ENCODE data around the gene ATRNL1. TPM values are rescaled to one million over a fixed set of nuclear protein-coding genes. Genes with fewer than 3 reads are reported as not detected.
"Not testable (repeated sequence)": the region's sequence is repeated elsewhere in the genome, so short reads cannot be mapped to it uniquely, and the experiment has no call there.

ATRNL1 gene
- total and polyA plus RNA-seq, 5 donors, result 0.75 to 2.2 (median 2.0) TPM

GRCh38 chr10:115219203-115219602 is 126.0 kb downstream of the ATRNL1 start:
- no peaks in the 10 kb centered on the region for H3K9me3 ChIP-seq (ENCODE audit: control insufficient read depth, low read length)
- DNase-seq, result no peak
- H3K27me3 ChIP-seq (ENCODE audit: control insufficient read depth, insufficient read depth), result no peaks in the 10 kb centered on the region
- intact Hi-C loops (cut with DNase I), result no loop called here
- no peak overlapping the region for H3K27ac ChIP-seq (ENCODE audit: low read length)
- no peak overlapping the region for H3K4me3 ChIP-seq (ENCODE audit: low read length)
- no peak for ATAC-seq
- H3K4me1 ChIP-seq (ENCODE audit: control insufficient read depth, insufficient read depth, low read length), result no peaks in the 10 kb centered on the region
- WGBS, result 86% methylated on average over 3 of the region's 3 CpGs

GRCh38 chr10:115222039-115222438 is 128.9 kb downstream of the ATRNL1 start:
- Histone ChIP-seq H3K27ac (ENCODE audit: low read length) (no peak overlapping the region), H3K4me3 (ENCODE audit: low read length) (no peak overlapping the region), H3K9me3 (ENCODE audit: control insufficient read depth, low read length) (no peaks in the 10 kb centered on the region), H3K4me1 (ENCODE audit: control insufficient read depth, insufficient read depth, low read length) (no peaks in the 10 kb centered on the region), H3K27me3 (ENCODE audit: control insufficient read depth, insufficient read depth) (no peaks in the 10 kb centered on the region)
- intact Hi-C loops (cut with DNase I), result no loop called here
- DNase-seq (no peak), ATAC-seq (no peak)

DNA sequence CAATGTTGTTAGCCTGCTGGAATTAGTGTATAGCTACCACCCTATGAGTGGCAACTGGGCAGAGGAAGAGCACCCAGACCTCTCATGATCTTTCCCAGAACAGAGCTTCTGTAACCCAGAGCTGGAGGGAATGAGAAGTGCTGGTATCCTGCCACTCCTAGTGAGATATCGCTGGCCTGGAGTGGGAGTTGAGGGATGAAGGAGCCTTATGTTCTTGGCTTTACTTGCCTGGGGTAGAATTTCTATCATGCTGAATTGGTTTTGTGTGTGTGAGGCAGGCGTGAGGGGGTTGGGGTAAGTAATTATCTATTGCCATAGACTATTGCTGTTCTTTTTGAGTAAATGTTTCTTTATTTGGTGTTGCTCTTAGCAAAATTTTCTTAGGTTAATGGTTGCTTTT is 146.6 kb downstream of the ATRNL1 start:
- DNase-seq (no peak), ATAC-seq (no peak)
- Histone ChIP-seq H3K4me1 (ENCODE audit: control insufficient read depth, insufficient read depth, low read length) (no peaks in the 10 kb centered on the region), H3K27ac (ENCODE audit: low read length) (no peak overlapping the region), H3K9me3 (ENCODE audit: control insufficient read depth, low read length) (no peaks in the 10 kb centered on the region), H3K4me3 (ENCODE audit: low read length) (no peak overlapping the region), H3K27me3 (ENCODE audit: control insufficient read depth, insufficient read depth) (no peaks in the 10 kb centered on the region)
- intact Hi-C loops (cut with DNase I), result no loop called here
- 87% methylated on average over 2 of the region's 2 CpGs for WGBS

- Histone ChIP-seq H3K9me3 (ENCODE audit: control insufficient read depth, low read length) (no peaks in the 10 kb centered on the region), H3K4me3 (ENCODE audit: low read length) (no peak overlapping the region), H3K4me1 (ENCODE audit: control insufficient read depth, insufficient read depth, low read length) (no peaks in the 10 kb centered on the region), H3K27ac (ENCODE audit: low read length) (no peak overlapping the region), H3K27me3 (ENCODE audit: control insufficient read depth, insufficient read depth) (no peaks in the 10 kb centered on the region)
- ATAC-seq, result no peak
- WGBS, result 92% methylated on average over 3 of the region's 3 CpGs
- DNase-seq, result no peak
- intact Hi-C loops (cut with DNase I), result no loop called here
These were observed 157.6 kb downstream of the ATRNL1 start for GRCh38 chr10:115250784-115251183.

- ATAC-seq; DNase-seq; H3K4me1 ChIP-seq (ENCODE audit: control insufficient read depth, insufficient read depth, low read length); intact Hi-C loops (cut with DNase I); H3K9me3 ChIP-seq (ENCODE audit: control insufficient read depth, low read length); H3K4me3 ChIP-seq (ENCODE audit: low read length); H3K27ac ChIP-seq (ENCODE audit: low read length); H3K27me3 ChIP-seq (ENCODE audit: control insufficient read depth, insufficient read depth): not testable (repeated sequence)
- 91% methylated on average over 1 of the region's 1 CpG for WGBS
These were observed 160.6 kb downstream of the ATRNL1 start for GRCh38 chr10:115253765-115254164.

GRCh38 chr10:115272482-115272881 is 179.3 kb downstream of the ATRNL1 start:
- H3K4me3 ChIP-seq (ENCODE audit: low read length), result no peak overlapping the region
- H3K4me1 ChIP-seq (ENCODE audit: control insufficient read depth, insufficient read depth, low read length), result no peaks in the 10 kb centered on the region
- no peaks in the 10 kb centered on the region for H3K27me3 ChIP-seq (ENCODE audit: control insufficient read depth, insufficient read depth)
- WGBS, result 80% methylated on average over 3 of the region's 3 CpGs
- no peaks in the 10 kb centered on the region for H3K9me3 ChIP-seq (ENCODE audit: control insufficient read depth, low read length)
- no peak for DNase-seq
- no peak overlapping the region for H3K27ac ChIP-seq (ENCODE audit: low read length)
- ATAC-seq, result no peak
- intact Hi-C loops (cut with DNase I), result no loop called here

GRCh38 chr10:115278294-115278693 is 185.1 kb downstream of the ATRNL1 start:
- Histone ChIP-seq H3K27me3 (ENCODE audit: control insufficient read depth, insufficient read depth) (no peaks in the 10 kb centered on the region), H3K27ac (ENCODE audit: low read length) (no peak overlapping the region), H3K4me1 (ENCODE audit: control insufficient read depth, insufficient read depth, low read length) (no peaks in the 10 kb centered on the region), H3K4me3 (ENCODE audit: low read length) (no peak overlapping the region), H3K9me3 (ENCODE audit: control insufficient read depth, low read length) (no peaks in the 10 kb centered on the region)
- 44% methylated on average over 2 of the region's 2 CpGs for WGBS
- intact Hi-C loops (cut with DNase I), result no loop called here
- DNase-seq (no peak), ATAC-seq (no peak)

DNA sequence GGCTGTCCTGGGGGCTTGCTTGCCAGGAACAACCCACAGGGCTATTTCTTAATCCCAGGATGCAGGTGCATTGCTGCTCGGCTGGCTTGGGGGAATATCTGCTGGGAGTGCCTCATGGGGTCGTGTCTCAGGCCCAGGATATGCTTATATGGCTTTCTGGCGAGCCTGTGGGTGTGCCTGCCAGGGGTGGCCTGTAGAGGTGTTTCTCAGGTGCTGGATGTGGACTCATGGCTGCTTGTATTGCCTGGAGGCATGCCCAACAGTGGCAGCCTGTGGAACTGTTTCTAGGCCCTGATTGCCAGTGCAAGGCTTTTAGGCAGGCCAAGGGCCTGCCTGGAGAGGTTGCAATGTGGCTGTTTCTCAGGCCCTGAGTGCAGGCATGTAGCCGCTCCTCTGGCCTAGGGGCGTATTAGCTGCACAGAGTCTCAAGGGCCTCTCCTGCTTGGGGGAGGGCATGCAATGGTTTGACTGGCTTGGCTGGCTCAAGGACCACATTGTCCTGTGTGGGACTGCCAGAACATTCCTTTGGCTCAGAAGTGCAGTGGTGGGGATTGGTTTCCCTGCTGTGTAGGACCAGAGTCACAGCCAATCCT is 202.1 kb downstream of the ATRNL1 start:
- 72% methylated on average over 5 of the region's 5 CpGs for WGBS
- no peak overlapping the region for H3K4me3 ChIP-seq (ENCODE audit: low read length)
- ATAC-seq (no peak), DNase-seq (no peak)
- H3K27ac ChIP-seq (ENCODE audit: low read length), result no peak overlapping the region
- no peaks in the 10 kb centered on the region for H3K4me1 ChIP-seq (ENCODE audit: control insufficient read depth, insufficient read depth, low read length)
- H3K9me3 ChIP-seq (ENCODE audit: control insufficient read depth, low read length), result no peaks in the 10 kb centered on the region
- intact Hi-C loops (cut with DNase I), result no loop called here
- no peaks in the 10 kb centered on the region for H3K27me3 ChIP-seq (ENCODE audit: control insufficient read depth, insufficient read depth)

GRCh38 chr10:115300080-115300479 is 206.9 kb downstream of the ATRNL1 start:
- Histone ChIP-seq H3K27me3 (ENCODE audit: control insufficient read depth, insufficient read depth) (no peaks in the 10 kb centered on the region), H3K27ac (ENCODE audit: low read length) (no peak overlapping the region), H3K4me1 (ENCODE audit: control insufficient read depth, insufficient read depth, low read length) (no peaks in the 10 kb centered on the region), H3K9me3 (ENCODE audit: control insufficient read depth, low read length) (no peaks in the 10 kb centered on the region), H3K4me3 (ENCODE audit: low read length) (no peak overlapping the region)
- DNase-seq, result no peak
- WGBS, result 78% methylated on average over 1 of the region's 1 CpG
- intact Hi-C loops (cut with DNase I), result no loop called here
- ATAC-seq, result no peak

DNA sequence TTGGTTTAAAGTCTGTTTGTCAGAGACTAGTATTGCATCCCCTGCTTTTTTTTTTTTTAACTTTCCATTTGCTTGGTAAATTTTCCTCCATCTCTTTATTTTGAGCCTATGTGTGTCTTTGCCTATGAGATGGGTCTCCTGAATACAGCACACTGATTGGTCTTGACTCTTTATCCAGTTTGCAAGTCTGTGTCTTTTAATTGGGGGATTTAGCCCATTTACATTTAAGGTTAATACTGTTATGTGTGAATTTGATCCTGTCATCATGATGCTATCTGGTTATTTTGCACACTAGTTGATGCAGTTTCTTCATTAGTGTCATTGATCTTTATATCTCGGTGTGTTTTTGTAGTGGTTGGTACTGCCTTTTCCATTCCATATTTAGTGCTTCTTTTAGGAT is 226.5 kb downstream of the ATRNL1 start:
- 96% methylated on average over 1 of the region's 1 CpG for WGBS
- intact Hi-C loops (cut with DNase I), result not testable (repeated sequence)

GRCh38 chr10:115321360-115321759 is 228.2 kb downstream of the ATRNL1 start:
- ATAC-seq, result no peak
- intact Hi-C loops (cut with DNase I), result no loop called here
- Histone ChIP-seq H3K4me1 (ENCODE audit: control insufficient read depth, insufficient read depth, low read length) (no peaks in the 10 kb centered on the region), H3K4me3 (ENCODE audit: low read length) (no peak overlapping the region), H3K9me3 (ENCODE audit: control insufficient read depth, low read length) (no peaks in the 10 kb centered on the region), H3K27ac (ENCODE audit: low read length) (no peak overlapping the region), H3K27me3 (ENCODE audit: control insufficient read depth, insufficient read depth) (no peaks in the 10 kb centered on the region)
- 62% methylated on average over 2 of the region's 2 CpGs for WGBS
- DNase-seq, result no peak

More for the DNA sequence above, 226.5 kb downstream of the ATRNL1 start:
- ATAC-seq; H3K27me3 ChIP-seq (ENCODE audit: control insufficient read depth, insufficient read depth); H3K9me3 ChIP-seq (ENCODE audit: control insufficient read depth, low read length); H3K4me1 ChIP-seq (ENCODE audit: control insufficient read depth, insufficient read depth, low read length); H3K27ac ChIP-seq (ENCODE audit: low read length); DNase-seq; H3K4me3 ChIP-seq (ENCODE audit: low read length): not testable (repeated sequence)

DNA sequence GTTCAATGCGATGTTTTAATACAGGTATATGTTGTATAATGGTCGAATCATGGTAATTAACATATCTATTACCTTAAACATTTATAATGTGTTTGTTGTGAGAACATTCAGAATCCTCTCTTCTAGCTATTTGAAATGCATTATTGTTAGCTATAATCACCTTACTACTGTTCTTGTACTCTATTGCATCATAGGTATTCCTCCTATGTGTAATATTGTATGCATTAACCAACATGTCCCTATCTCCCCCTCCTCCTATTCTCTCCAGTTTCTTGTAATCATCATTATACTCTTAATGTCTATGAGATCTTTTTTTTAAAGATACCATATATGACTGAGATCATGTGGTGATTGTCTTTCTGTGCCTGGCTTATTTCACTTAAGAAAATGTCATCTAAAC is 235.2 kb downstream of the ATRNL1 start:
- no peak for ATAC-seq
- Histone ChIP-seq H3K27ac (ENCODE audit: low read length) (no peak overlapping the region), H3K9me3 (ENCODE audit: control insufficient read depth, low read length) (no peaks in the 10 kb centered on the region), H3K4me3 (ENCODE audit: low read length) (no peak overlapping the region), H3K27me3 (ENCODE audit: control insufficient read depth, insufficient read depth) (no peaks in the 10 kb centered on the region), H3K4me1 (ENCODE audit: control insufficient read depth, insufficient read depth, low read length) (no peaks in the 10 kb centered on the region)
- WGBS, result 88% methylated on average over 2 of the region's 2 CpGs
- no peak for DNase-seq
- intact Hi-C loops (cut with DNase I), result no loop called here

Measured in right cardiac atrium (tissue), 5 donors.